BLaER1 (cell line): ENCODE measurements around the gene GINS2.

ENCODE experiments used
- H3K27ac ChIP-seq: shearing (Covaris generic); formaldehyde crosslinking; 2 replicates; pipeline ENCODE4 v1.8.1; 2022
- H3K27me3 ChIP-seq: shearing (Covaris generic); formaldehyde crosslinking; 2 replicates; pipeline ENCODE4 v1.8.1; 2022
- H3K36me3 ChIP-seq: shearing (Covaris generic); formaldehyde crosslinking; 2 replicates; pipeline ENCODE4 v1.8.1; 2022
- H3K4me1 ChIP-seq: shearing (Covaris generic); formaldehyde crosslinking; 2 replicates; pipeline ENCODE4 v1.8.1; 2022
- H3K4me2 ChIP-seq: shearing (Covaris generic); formaldehyde crosslinking; 2 replicates; pipeline ENCODE4 v1.8.1; 2022
- H3K4me3 ChIP-seq: shearing (Covaris generic); formaldehyde crosslinking; 2 replicates; pipeline ENCODE4 v1.8.1; 2022
- H3K9ac ChIP-seq: shearing (Covaris generic); formaldehyde crosslinking; 2 replicates; pipeline ENCODE4 v1.8.1; 2022
- H3K9me3 ChIP-seq: shearing (Covaris generic); formaldehyde crosslinking; 2 replicates; pipeline ENCODE4 v1.8.1; 2022
- H4K20me1 ChIP-seq: shearing (Covaris generic); formaldehyde crosslinking; 2 replicates; pipeline ENCODE4 v1.8.1; 2022
- Cebpa-rat ChIP-seq: shearing (Covaris generic); IDR thresholded peaks from 2 replicates; pipeline ENCODE4 v1.8.1; 2022

GINS2 gene

GRCh38 chr16:85658504-85659326, 30.0 kb downstream of the GINS2 start:
- no peak overlapping the region for H3K4me3 ChIP-seq
- H3K36me3 ChIP-seq = peaks cover 100% of the 10 kb centered on the region
- H3K9me3 ChIP-seq = no peaks in the 10 kb centered on the region
- no peak overlapping the region for H3K4me2 ChIP-seq
- no peak overlapping the region for H3K27ac ChIP-seq
- H3K27me3 ChIP-seq = no peaks in the 10 kb centered on the region
- H3K9ac ChIP-seq = 0 out of 2 replicates have a peak overlapping the region, but pooled peaks have one; percentile 24
- H3K4me1 ChIP-seq = peaks cover under 1% of the 10 kb centered on the region; the same call in 1 of the 2 replicates
- H4K20me1 ChIP-seq = peaks cover 97% of the 10 kb centered on the region
- TF ChIP-seq Cebpa-rat = no peak

GRCh38 chr16:85657996-85658395, 30.8 kb downstream of the GINS2 start:
- no peak overlapping the region for H3K9ac ChIP-seq
- no peak overlapping the region for H3K4me2 ChIP-seq
- H4K20me1 ChIP-seq = peaks cover 97% of the 10 kb centered on the region
- no peak for TF ChIP-seq Cebpa-rat
- H3K36me3 ChIP-seq = peaks cover 98% of the 10 kb centered on the region
- no peaks in the 10 kb centered on the region for H3K9me3 ChIP-seq
- no peaks in the 10 kb centered on the region for H3K27me3 ChIP-seq
- H3K4me3 ChIP-seq = no peak overlapping the region
- H3K27ac ChIP-seq = no peak overlapping the region
- H3K4me1 ChIP-seq = peaks cover 5% of the 10 kb centered on the region; the same call in 1 of the 2 replicates

GRCh38 chr16:85657267-85657650, 31.5 kb downstream of the GINS2 start:
- Histone ChIP-seq H3K27me3 (no peaks in the 10 kb centered on the region), H3K4me2 (no peak overlapping the region), H3K9ac (no peak overlapping the region), H3K27ac (no peak overlapping the region), H3K9me3 (no peaks in the 10 kb centered on the region), H3K4me1 (peaks cover 13% of the 10 kb centered on the region), H4K20me1 (peaks cover 97% of the 10 kb centered on the region), H3K36me3 (peaks cover 91% of the 10 kb centered on the region), H3K4me3 (no peak overlapping the region)
- TF ChIP-seq Cebpa-rat = no peak

GRCh38 chr16:85656351-85657266, 32.1 kb downstream of the GINS2 start:
- H3K9me3 ChIP-seq = no peaks in the 10 kb centered on the region
- H3K4me1 ChIP-seq = peaks cover 19% of the 10 kb centered on the region
- no peak overlapping the region for H3K4me3 ChIP-seq
- H4K20me1 ChIP-seq = peaks cover 97% of the 10 kb centered on the region
- no peak for TF ChIP-seq Cebpa-rat
- no peaks in the 10 kb centered on the region for H3K27me3 ChIP-seq
- peaks cover 84% of the 10 kb centered on the region for H3K36me3 ChIP-seq
- H3K4me2 ChIP-seq = no peak overlapping the region
- H3K9ac ChIP-seq = no peak overlapping the region
- no peak overlapping the region for H3K27ac ChIP-seq

- H3K4me2 ChIP-seq = no peak overlapping the region
- no peak overlapping the region for H3K4me3 ChIP-seq
- no peaks in the 10 kb centered on the region for H3K27me3 ChIP-seq
- H3K9me3 ChIP-seq = no peaks in the 10 kb centered on the region
- H3K36me3 ChIP-seq = peaks cover 73% of the 10 kb centered on the region
- H3K4me1 ChIP-seq = peaks cover 28% of the 10 kb centered on the region
- H3K9ac ChIP-seq = no peak overlapping the region
- no peak for TF ChIP-seq Cebpa-rat
- H4K20me1 ChIP-seq = peaks cover 97% of the 10 kb centered on the region
- no peak overlapping the region for H3K27ac ChIP-seq
These were observed 33.3 kb downstream of the GINS2 start for GRCh38 chr16:85655216-85656129.

GRCh38 chr16:85654251-85655095, 34.3 kb downstream of the GINS2 start:
- Histone ChIP-seq H3K27ac (no peak overlapping the region), H3K27me3 (no peaks in the 10 kb centered on the region), H3K9ac (no peak overlapping the region), H4K20me1 (peaks cover 97% of the 10 kb centered on the region), H3K4me1 (peaks cover 38% of the 10 kb centered on the region), H3K4me2 (no peak overlapping the region), H3K4me3 (no peak overlapping the region), H3K9me3 (no peaks in the 10 kb centered on the region), H3K36me3 (peaks cover 63% of the 10 kb centered on the region)
- TF ChIP-seq Cebpa-rat = no peak

- no peak for TF ChIP-seq Cebpa-rat
- Histone ChIP-seq H3K27ac (no peak overlapping the region), H3K9me3 (no peaks in the 10 kb centered on the region), H3K36me3 (peaks cover 60% of the 10 kb centered on the region), H3K4me1 (peaks cover 49% of the 10 kb centered on the region), H3K4me3 (no peak overlapping the region), H3K27me3 (no peaks in the 10 kb centered on the region), H3K9ac (no peak overlapping the region), H4K20me1 (peaks cover 97% of the 10 kb centered on the region), H3K4me2 (no peak overlapping the region; the same call in 1 of the 2 replicates)
These were observed 35.4 kb downstream of the GINS2 start for GRCh38 chr16:85653290-85653891.
